ENCODE measurements around the gene EEF1E1. TPM values are rescaled to one million over a fixed set of nuclear protein-coding genes. Genes with fewer than 3 reads are reported as not detected.

The EEF1E1 gene
- total RNA-seq = 10 to 100 TPM; 35.9 to 38.2 TPM

- Mint-ChIP-seq H3K27ac (peak within 1 kb of the TSS; percentile 81 to 91), H3K36me3 (peaks cover 10% of the 10 kb centered on the region), H3K9me3 (peaks cover 3% of the 10 kb centered on the region), H3K4me3 (peak within 1 kb of the TSS; percentile 89), H3K4me1 (ENCODE audit: low read depth in 2 of 2) (peaks cover 24 to 29% of the 10 kb centered on the region in 2 donors), H3K27me3 (peaks cover 17 to 29% of the 10 kb centered on the region in 2 donors)
- DNase-seq (ENCODE audit: low spot score) (peak; percentile 93), ATAC-seq (peak; percentile 99)
Measured at GRCh38 chr6:8102122-8102958, at the start of gene EEF1E1. EEF1E1 (minus strand) TSS chr6:8102548; CDS start chr6:8102521, 27 bp downstream.

- no peak for DNase-seq (ENCODE audit: low spot score)
- Mint-ChIP-seq H3K9me3 (no peaks in the 10 kb centered on the region), H3K36me3 (no peaks in the 10 kb centered on the region), H3K27me3 (peaks cover 8 to 9% of the 10 kb centered on the region in 2 donors), H3K27ac (no peak overlapping the region), H3K4me1 (ENCODE audit: low read depth in 2 of 2) (no peaks in the 10 kb centered on the region), H3K4me3 (no peak overlapping the region)
- no peak for ATAC-seq
Measured at GRCh38 chr6:8149350-8149749, 47.0 kb upstream of the EEF1E1 start.

GRCh38 chr6:8143945-8144344 lies 41.6 kb upstream of the EEF1E1 start:
- Mint-ChIP-seq H3K4me1 (ENCODE audit: low read depth in 2 of 2) (no peaks in the 10 kb centered on the region), H3K36me3 (no peaks in the 10 kb centered on the region), H3K9me3 (no peaks in the 10 kb centered on the region), H3K4me3 (no peak overlapping the region), H3K27me3 (peaks cover 5 to 9% of the 10 kb centered on the region in 2 donors), H3K27ac (no peak overlapping the region)
- ATAC-seq (no peak), DNase-seq (ENCODE audit: low spot score) (no peak)

- Mint-ChIP-seq H3K36me3 (no peaks in the 10 kb centered on the region), H3K4me1 (ENCODE audit: low read depth in 2 of 2) (no peaks in the 10 kb centered on the region), H3K27ac (no peak overlapping the region), H3K9me3 (no peaks in the 10 kb centered on the region), H3K4me3 (no peak overlapping the region), H3K27me3 (peaks cover 11 to 13% of the 10 kb centered on the region in 2 donors)
- no peak for ATAC-seq
- DNase-seq (ENCODE audit: low spot score) = no peak
Measured at GRCh38 chr6:8139451-8139850, 37.1 kb upstream of the EEF1E1 start.

GRCh38 chr6:8137529-8137939 lies 35.2 kb upstream of the EEF1E1 start:
- H3K9me3 Mint-ChIP-seq = no peaks in the 10 kb centered on the region
- no peaks in the 10 kb centered on the region for H3K4me1 Mint-ChIP-seq (ENCODE audit: low read depth in 2 of 2)
- H3K4me3 Mint-ChIP-seq = no peak overlapping the region
- no peak for ATAC-seq
- H3K36me3 Mint-ChIP-seq = no peaks in the 10 kb centered on the region
- no peak for DNase-seq (ENCODE audit: low spot score)
- peaks cover 13 to 19% of the 10 kb centered on the region in 2 donors for H3K27me3 Mint-ChIP-seq
- no peak overlapping the region for H3K27ac Mint-ChIP-seq

- Mint-ChIP-seq H3K4me1 (ENCODE audit: low read depth in 2 of 2) (no peaks in the 10 kb centered on the region), H3K9me3 (no peaks in the 10 kb centered on the region), H3K36me3 (no peaks in the 10 kb centered on the region), H3K27me3 (peaks cover 20 to 31% of the 10 kb centered on the region in 2 donors), H3K27ac (no peak overlapping the region), H3K4me3 (no peak overlapping the region)
- ATAC-seq = no peak
- no peak for DNase-seq (ENCODE audit: low spot score)
Measured at GRCh38 chr6:8135276-8135675, 32.9 kb upstream of the EEF1E1 start.

GRCh38 chr6:8132130-8132529 lies 29.8 kb upstream of the EEF1E1 start:
- H3K27ac Mint-ChIP-seq = no peak overlapping the region
- peaks cover 19 to 22% of the 10 kb centered on the region in 2 donors for H3K27me3 Mint-ChIP-seq
- no peaks in the 10 kb centered on the region for H3K9me3 Mint-ChIP-seq
- ATAC-seq = no peak
- no peak overlapping the region for H3K4me3 Mint-ChIP-seq
- H3K4me1 Mint-ChIP-seq (ENCODE audit: low read depth in 2 of 2) = no peaks in the 10 kb centered on the region
- H3K36me3 Mint-ChIP-seq = no peaks in the 10 kb centered on the region
- DNase-seq (ENCODE audit: low spot score) = no peak

- no peak overlapping the region for H3K4me3 Mint-ChIP-seq
- DNase-seq (ENCODE audit: low spot score) (no peak), ATAC-seq (peak in 1 of 2 donors; percentile 54)
- H3K4me1 Mint-ChIP-seq (ENCODE audit: low read depth in 2 of 2) = no peaks in the 10 kb centered on the region
- no peaks in the 10 kb centered on the region for H3K9me3 Mint-ChIP-seq
- H3K36me3 Mint-ChIP-seq = no peaks in the 10 kb centered on the region
- H3K27me3 Mint-ChIP-seq = peaks cover 17 to 22% of the 10 kb centered on the region in 2 donors
- H3K27ac Mint-ChIP-seq = no peak overlapping the region
Measured at GRCh38 chr6:8131265-8131897, 29.0 kb upstream of the EEF1E1 start.

- H3K4me1 Mint-ChIP-seq (ENCODE audit: low read depth in 2 of 2) = no peaks in the 10 kb centered on the region
- H3K27ac Mint-ChIP-seq = no peak overlapping the region
Measured at GRCh38 chr6:8130399-8130798, 28.1 kb upstream of the EEF1E1 start.

GRCh38 chr6:8123236-8123635 lies 20.9 kb upstream of the EEF1E1 start:
- H3K27me3 Mint-ChIP-seq = peaks cover 23 to 25% of the 10 kb centered on the region in 2 donors
- no peaks in the 10 kb centered on the region for H3K36me3 Mint-ChIP-seq
- H3K27ac Mint-ChIP-seq = no peak overlapping the region
- H3K4me3 Mint-ChIP-seq = no peak overlapping the region
- DNase-seq (ENCODE audit: low spot score) = no peak
- no peaks in the 10 kb centered on the region for H3K9me3 Mint-ChIP-seq
- H3K4me1 Mint-ChIP-seq (ENCODE audit: low read depth in 2 of 2) = no peaks in the 10 kb centered on the region
- ATAC-seq = no peak

More at GRCh38 chr6:8130399-8130798, 28.1 kb upstream of the EEF1E1 start:
- Mint-ChIP-seq H3K36me3 (no peaks in the 10 kb centered on the region), H3K4me3 (no peak overlapping the region), H3K9me3 (no peaks in the 10 kb centered on the region), H3K27me3 (peaks cover 20 to 22% of the 10 kb centered on the region in 2 donors)
- no peak for ATAC-seq
- DNase-seq (ENCODE audit: low spot score) = no peak

- Mint-ChIP-seq H3K27ac (no peak overlapping the region), H3K4me3 (no peak overlapping the region)
Measured at GRCh38 chr6:8114956-8115355, 12.6 kb upstream of the EEF1E1 start.

GRCh38 chr6:8113131-8113654 lies 10.8 kb upstream of the EEF1E1 start:
- Mint-ChIP-seq H3K9me3 (no peaks in the 10 kb centered on the region), H3K36me3 (no peaks in the 10 kb centered on the region), H3K4me1 (ENCODE audit: low read depth in 2 of 2) (no peaks in the 10 kb centered on the region), H3K27me3 (peaks cover 26 to 32% of the 10 kb centered on the region in 2 donors), H3K27ac (no peak overlapping the region), H3K4me3 (no peak overlapping the region)
- ATAC-seq = no peak
- DNase-seq (ENCODE audit: low spot score) = no peak

More at GRCh38 chr6:8114956-8115355, 12.6 kb upstream of the EEF1E1 start:
- Mint-ChIP-seq H3K9me3 (no peaks in the 10 kb centered on the region), H3K36me3 (no peaks in the 10 kb centered on the region), H3K27me3 (peaks cover 14 to 15% of the 10 kb centered on the region in 2 donors), H3K4me1 (ENCODE audit: low read depth in 2 of 2) (no peaks in the 10 kb centered on the region)
- DNase-seq (ENCODE audit: low spot score) (no peak), ATAC-seq (no peak)

- no peaks in the 10 kb centered on the region for H3K4me1 Mint-ChIP-seq (ENCODE audit: low read depth in 2 of 2)
- H3K27me3 Mint-ChIP-seq = peaks cover 41 to 52% of the 10 kb centered on the region in 2 donors
- DNase-seq (ENCODE audit: low spot score) (no peak), ATAC-seq (no peak)
- H3K4me3 Mint-ChIP-seq = no peak overlapping the region
- H3K36me3 Mint-ChIP-seq = peaks cover 6% of the 10 kb centered on the region
- H3K9me3 Mint-ChIP-seq = peaks cover 3% of the 10 kb centered on the region
- no peak overlapping the region for H3K27ac Mint-ChIP-seq
Measured at GRCh38 chr6:8110725-8111124, 8.4 kb upstream of the EEF1E1 start.

All from natural killer cell treated with Interleukin-12 subunit alpha and Interleukin-12 subunit beta and Interleukin-15 and Interleukin-18, amount 100 ng/mL, for 72 hours (primary cell).